Vagina (tissue), 2 donors: Measurements from ENCODE around the gene SMC4. TPM values are rescaled to one million over a fixed set of nuclear protein-coding genes. Genes with fewer than 3 reads are reported as not detected.

ENCODE experiments used
- DNase-seq, 2 donors: peaks; one replicate each; pipeline ENCODE4 v3.0.0-alpha.2; 2017; ENCODE audit errors: extremely low spot score in 2 of 2
- H3K27ac ChIP-seq: fragments of 200-600 bp; sonication (generic); one replicate; pipeline ENCODE4 v1.5.1; 2019
- H3K27me3 ChIP-seq: fragments of 200-600 bp; sonication (generic); one replicate; pipeline ENCODE4 v1.5.1; 2019
- H3K36me3 ChIP-seq, 2 donors: fragments of 200-600 bp; sonication (generic); one replicate each; pipeline ENCODE4 v1.5.1; 2017 to 2019
- H3K4me1 ChIP-seq: fragments of 200-600 bp; sonication (generic); one replicate; pipeline ENCODE4 v1.5.1; 2019
- H3K4me3 ChIP-seq, 2 donors: fragments of 200-600 bp; sonication (generic); 1 replicate in 1 of 2; 2 replicates in 1 of 2; pipeline ENCODE4 v1.5.1; 2016 to 2019
- H3K9me3 ChIP-seq: fragments of 200-600 bp; sonication (generic); one replicate; pipeline ENCODE4 v1.5.1; 2019
- CTCF ChIP-seq, 3 experiments: fragments of 450-650 bp in 2 of 3; fragments of 200-600 bp in 1 of 3; sonication (generic) in 1 of 3; IDR thresholded peaks; one replicate each; pipeline ENCODE4 v1.5.1; 2017 to 2019; ENCODE audit warnings: antibody characterized with exemption in 3 of 3, mild to moderate bottlenecking in 2 of 3, moderate library complexity in 2 of 3
- POLR2A ChIP-seq, 2 donors: fragments of 450-650 bp; IDR thresholded peaks; one replicate each; pipeline ENCODE4 v1.6.1; 2017; ENCODE audit warnings: antibody characterized with exemption in 2 of 2, mild to moderate bottlenecking in 2 of 2, moderate library complexity in 2 of 2
- POLR2AphosphoS5 ChIP-seq, 2 donors: sonication (generic); formaldehyde crosslinking; IDR thresholded peaks; one replicate each; pipeline ENCODE4 v1.9.0; 2017; ENCODE audit warnings: antibody characterized with exemption in 2 of 2, mild to moderate bottlenecking in 2 of 2, low read depth in 1 of 2; ENCODE audit not compliant: insufficient read depth in 1 of 2
- intact Hi-C: fragments of 100-400 bp; cut with DNase I; formaldehyde crosslinking; loops from one replicate; pipeline ENCODE4 v1.15.1; 2023
- microRNA counts, 2 donors: library from miRNA; unstranded; fragments of <30 nt; microRNA quantifications; one replicate each; lab custom pipeline; 2016 to 2017
- microRNA-seq: library from miRNA; unstranded; fragments of <30 nt; microRNA quantifications from one replicate; pipeline ENCODE4, GENCODE V29; 2017; ENCODE audit warnings: borderline number of aligned reads, borderline replicate concordance
- small RNA-seq: library from RNA; depleted of rRNA; stranded (forward); fragments of <200 nt; gene quantifications from one replicate; pipeline ENCODE3, GENCODE V24; 2016
- total RNA-seq: library from RNA; depleted of rRNA; stranded (reverse); fragments of >200 nt; gene quantifications from one replicate; pipeline ENCODE4 v1.2.3, GENCODE V29; 2016

SMC4 gene
- total RNA-seq, 1 donor from 2014 or later: 41.5 TPM

- no peak for TF ChIP-seq POLR2A (IDR thresholded peaks at IDR 0.05)
- TF ChIP-seq POLR2AphosphoS5 (IDR thresholded peaks at IDR 0.05; ENCODE audit: insufficient read depth in 1 of 2, low read depth in 1 of 2): no peak
- TF ChIP-seq CTCF (IDR thresholded peaks at IDR 0.05): no peak
- Histone ChIP-seq H3K4me1 (no peaks in the 10 kb centered on the region), H3K9me3 (no peaks in the 10 kb centered on the region), H3K4me3 (no peak overlapping the region), H3K27ac (no peak overlapping the region), H3K36me3 (no peaks in the 10 kb centered on the region), H3K27me3 (no peaks in the 10 kb centered on the region)
- DNase-seq: no peak
- intact Hi-C loops: no loop called here
Observed at GRCh38 chr3:160478338-160478737, 78.9 kb downstream of the SMC4 start.

GRCh38 chr3:160479376-160479775, 79.9 kb downstream of the SMC4 start:
- H3K4me1 ChIP-seq: no peaks in the 10 kb centered on the region

GRCh38 chr3:160480931-160481330, 81.5 kb downstream of the SMC4 start:
- DNase-seq: no peak
- H3K27me3 ChIP-seq: no peaks in the 10 kb centered on the region
- H3K9me3 ChIP-seq: no peaks in the 10 kb centered on the region
- no peaks in the 10 kb centered on the region for H3K4me1 ChIP-seq
- no peak overlapping the region for H3K4me3 ChIP-seq
- H3K27ac ChIP-seq: no peak overlapping the region
- TF ChIP-seq POLR2AphosphoS5 (IDR thresholded peaks at IDR 0.05; ENCODE audit: insufficient read depth in 1 of 2, low read depth in 1 of 2) (no peak), CTCF (IDR thresholded peaks at IDR 0.05) (no peak), POLR2A (IDR thresholded peaks at IDR 0.05) (no peak)
- H3K36me3 ChIP-seq: no peaks in the 10 kb centered on the region
- intact Hi-C loops: no loop called here

More at GRCh38 chr3:160479376-160479775, 79.9 kb downstream of the SMC4 start:
- Histone ChIP-seq H3K4me3 (no peak overlapping the region), H3K9me3 (no peaks in the 10 kb centered on the region), H3K27ac (no peak overlapping the region), H3K27me3 (no peaks in the 10 kb centered on the region), H3K36me3 (no peaks in the 10 kb centered on the region)
- intact Hi-C loops: no loop called here
- TF ChIP-seq POLR2AphosphoS5 (IDR thresholded peaks at IDR 0.05; ENCODE audit: insufficient read depth in 1 of 2, low read depth in 1 of 2) (no peak), CTCF (IDR thresholded peaks at IDR 0.05) (no peak), POLR2A (IDR thresholded peaks at IDR 0.05) (no peak)
- DNase-seq: no peak

- DNase-seq: no peak
- H3K4me1 ChIP-seq: no peaks in the 10 kb centered on the region
- H3K36me3 ChIP-seq: no peaks in the 10 kb centered on the region
- no peak overlapping the region for H3K27ac ChIP-seq
- H3K27me3 ChIP-seq: no peaks in the 10 kb centered on the region
- H3K9me3 ChIP-seq: no peaks in the 10 kb centered on the region
- H3K4me3 ChIP-seq: no peak overlapping the region
- TF ChIP-seq CTCF (IDR thresholded peaks at IDR 0.05): no peak
- no peak for TF ChIP-seq POLR2A (IDR thresholded peaks at IDR 0.05)
- no peak for TF ChIP-seq POLR2AphosphoS5 (IDR thresholded peaks at IDR 0.05; ENCODE audit: insufficient read depth in 1 of 2, low read depth in 1 of 2)
- intact Hi-C loops: no loop called here
Observed at GRCh38 chr3:160481856-160482255, 82.4 kb downstream of the SMC4 start.

- Histone ChIP-seq H3K9me3 (no peaks in the 10 kb centered on the region), H3K27me3 (no peaks in the 10 kb centered on the region), H3K4me3 (no peak overlapping the region), H3K36me3 (no peaks in the 10 kb centered on the region), H3K27ac (no peak overlapping the region), H3K4me1 (no peaks in the 10 kb centered on the region)
- no peak for DNase-seq
- intact Hi-C loops: no loop called here
- TF ChIP-seq POLR2AphosphoS5 (IDR thresholded peaks at IDR 0.05; ENCODE audit: insufficient read depth in 1 of 2, low read depth in 1 of 2): no peak
- no peak for TF ChIP-seq POLR2A (IDR thresholded peaks at IDR 0.05)
- TF ChIP-seq CTCF (IDR thresholded peaks at IDR 0.05): no peak
Observed at GRCh38 chr3:160482796-160483195, 83.3 kb downstream of the SMC4 start.

MicroRNAs encoded within 50 kb of the gene (microRNA counts, 767-probe panel; counts per million panel counts)
- microRNA hsa-miR-15b-5p (lab: Ali Mortazavi, UCI): 6,323 to 7,593 counts per million in 2 donors

Small RNA genes lying within 50 kb of the gene (microRNA-seq; reads per million reads assigned to microRNA genes)
- gene MIR15B (1,310 reads per million, percentile 82 among the genes with 10 or more reads in this experiment), gene MIR16-2 (331 reads per million, percentile 66 among the genes with 10 or more reads in this experiment)

Small RNA genes lying within 50 kb of the gene (small RNA-seq; reads per million reads assigned to genes)
- gene MIR15B (4.6 reads per million, percentile 85 among the genes with 10 or more reads in this experiment), gene MIR16-2 (1.3 reads per million, percentile 35 among the genes with 10 or more reads in this experiment), gene RNU7-136P (not detected)

Other genes starting within 250 kb of the SMC4 start
- not detected for gene C3orf80, start 174.2 kb upstream of the SMC4 start, total RNA-seq
- gene IFT80, start 425 bp upstream of the SMC4 start, total RNA-seq: 8.3 TPM
- 6.1 TPM for gene TRIM59, start 50.1 kb downstream of the SMC4 start, total RNA-seq
- 24.8 TPM for gene KPNA4, start 165.9 kb downstream of the SMC4 start, total RNA-seq